ENCODE measurements around the gene MYEF2.

The MYEF2 gene

GRCh38 chr15:48221885-48222284, 43.8 kb upstream of the MYEF2 start:
- H3K9ac ChIP-seq (ENCODE audit: low read depth, low read length, poor library complexity, severe bottlenecking): no peak overlapping the region
- no peak overlapping the region for H3K4me2 ChIP-seq (ENCODE audit: low read depth, low read length, poor library complexity, severe bottlenecking)
- no peaks in the 10 kb centered on the region for H3K9me2 ChIP-seq (replicated peaks; ENCODE audit: low read depth, low read length)
- no peaks in the 10 kb centered on the region for H4K20me1 ChIP-seq (ENCODE audit: insufficient read depth, low read length, poor library complexity, severe bottlenecking)
- no peaks in the 10 kb centered on the region for H3K4me1 ChIP-seq (ENCODE audit: insufficient read depth, low read length, poor library complexity, severe bottlenecking)
- H3K36me3 ChIP-seq (ENCODE audit: insufficient read depth, low read length): no peaks in the 10 kb centered on the region
- no peaks in the 10 kb centered on the region for H3K27me3 ChIP-seq (ENCODE audit: insufficient read depth, low read length, poor library complexity, severe bottlenecking)
- H3K9me3 ChIP-seq (ENCODE audit: insufficient read depth, low read depth, low read length): no peaks in the 10 kb centered on the region
- no peaks in the 10 kb centered on the region for H3K79me2 ChIP-seq (ENCODE audit: insufficient read depth, low read length)
- H3K4me3 ChIP-seq (ENCODE audit: low read length, poor library complexity, severe bottlenecking): no peak overlapping the region
- H2AFZ ChIP-seq (ENCODE audit: low read length): no peak overlapping the region
- no peak for TF ChIP-seq CTCF (conservative IDR thresholded peaks at IDR 0.05; ENCODE audit: low read length)
- TF ChIP-seq EZH2phosphoT487 (IDR thresholded peaks at IDR 0.05; ENCODE audit: borderline replicate concordance): no peak
- no peaks in the 10 kb centered on the region for H3F3A ChIP-seq (ENCODE audit: low read depth)

GRCh38 chr15:48221261-48221660, 43.2 kb upstream of the MYEF2 start:
- no peak overlapping the region for H3K4me3 ChIP-seq (ENCODE audit: low read length, poor library complexity, severe bottlenecking)
- TF ChIP-seq EZH2phosphoT487 (IDR thresholded peaks at IDR 0.05; ENCODE audit: borderline replicate concordance) (no peak), CTCF (conservative IDR thresholded peaks at IDR 0.05; ENCODE audit: low read length) (no peak)
- H2AFZ ChIP-seq (ENCODE audit: low read length): no peak overlapping the region
- H3K9me2 ChIP-seq (replicated peaks; ENCODE audit: low read depth, low read length): no peaks in the 10 kb centered on the region
- H3K4me1 ChIP-seq (ENCODE audit: insufficient read depth, low read length, poor library complexity, severe bottlenecking): no peaks in the 10 kb centered on the region
- H3K9ac ChIP-seq (ENCODE audit: low read depth, low read length, poor library complexity, severe bottlenecking): no peak overlapping the region
- no peaks in the 10 kb centered on the region for H3K27me3 ChIP-seq (ENCODE audit: insufficient read depth, low read length, poor library complexity, severe bottlenecking)
- H3F3A ChIP-seq (ENCODE audit: low read depth): no peaks in the 10 kb centered on the region
- no peak overlapping the region for H3K4me2 ChIP-seq (ENCODE audit: low read depth, low read length, poor library complexity, severe bottlenecking)
- no peaks in the 10 kb centered on the region for H4K20me1 ChIP-seq (ENCODE audit: insufficient read depth, low read length, poor library complexity, severe bottlenecking)
- no peaks in the 10 kb centered on the region for H3K9me3 ChIP-seq (ENCODE audit: insufficient read depth, low read depth, low read length)
- H3K79me2 ChIP-seq (ENCODE audit: insufficient read depth, low read length): no peaks in the 10 kb centered on the region
- H3K36me3 ChIP-seq (ENCODE audit: insufficient read depth, low read length): no peaks in the 10 kb centered on the region

GRCh38 chr15:48205981-48206380, 27.9 kb upstream of the MYEF2 start, which contains the start of gene SLC12A1:
SLC12A1 (plus strand) TSS chr15:48206302; CDS start chr15:48207720, 1,418 bp downstream.
- Histone ChIP-seq H3K4me2 (ENCODE audit: low read depth, low read length, poor library complexity, severe bottlenecking) (no peak within 1 kb of the TSS), H3K9me2 (replicated peaks; ENCODE audit: low read depth, low read length) (0 out of 2 replicates have a peak, but pooled peaks cover 4% of the 10 kb centered on the region), H3K79me2 (ENCODE audit: insufficient read depth, low read length) (no peaks in the 10 kb centered on the region), H3K9ac (ENCODE audit: low read depth, low read length, poor library complexity, severe bottlenecking) (no peak within 1 kb of the TSS), H4K20me1 (ENCODE audit: insufficient read depth, low read length, poor library complexity, severe bottlenecking) (no peaks in the 10 kb centered on the region), H3K27me3 (ENCODE audit: insufficient read depth, low read length, poor library complexity, severe bottlenecking) (no peaks in the 10 kb centered on the region), H2AFZ (ENCODE audit: low read length) (no peak within 1 kb of the TSS), H3K4me3 (ENCODE audit: low read length, poor library complexity, severe bottlenecking) (no peak within 1 kb of the TSS), H3K36me3 (ENCODE audit: insufficient read depth, low read length) (no peaks in the 10 kb centered on the region), H3K9me3 (ENCODE audit: insufficient read depth, low read depth, low read length) (no peaks in the 10 kb centered on the region), H3K4me1 (ENCODE audit: insufficient read depth, low read length, poor library complexity, severe bottlenecking) (no peaks in the 10 kb centered on the region), H3F3A (ENCODE audit: low read depth) (no peaks in the 10 kb centered on the region)
- no peak for TF ChIP-seq CTCF (conservative IDR thresholded peaks at IDR 0.05; ENCODE audit: low read length)
- TF ChIP-seq EZH2phosphoT487 (IDR thresholded peaks at IDR 0.05; ENCODE audit: borderline replicate concordance): no peak

Data from Loucy (cell line).